Kidney (tissue), 14 donors: Measurements from ENCODE around the gene TNFAIP3. TPM values are rescaled to one million over a fixed set of nuclear protein-coding genes. Genes with fewer than 3 reads are reported as not detected.
"Not testable (repeated sequence)": the region's sequence is repeated elsewhere in the genome, so short reads cannot be mapped to it uniquely, and the experiment has no call there.

Source experiments
- DNase-seq, 5 donors: peaks; one replicate each; pipeline ENCODE4 v3.0.0-alpha.2; 2013 to 2020
- FAIRE-seq: peaks from 2 replicates; lab custom pipeline; 2012; peaks lifted over from hg19 to GRCh38; lab: Jason Lieb, UNC
- H3K27ac ChIP-seq, 2 donors: one replicate each; pipeline ENCODE4 v1.7.0; 2013; ENCODE audit warnings: low read depth in 2 of 2, low read length in 2 of 2, inconsistent platforms in 1 of 2
- H3K27me3 ChIP-seq: one replicate; pipeline ENCODE4 v1.7.1; 2013; ENCODE audit warnings: low read length, inconsistent platforms; ENCODE audit not compliant: control insufficient read depth, insufficient read depth
- H3K36me3 ChIP-seq, 3 donors: one replicate each; pipeline versions ENCODE4 v1.7.0 to v1.7.1; 2013; ENCODE audit warnings: low read length in 3 of 3, control low read depth in 1 of 3, inconsistent platforms in 1 of 3; ENCODE audit not compliant: insufficient read depth in 3 of 3, control insufficient read depth in 2 of 3
- H3K4me1 ChIP-seq, 3 donors: one replicate each; pipeline versions ENCODE4 v1.7.0 to v1.7.1; 2013; ENCODE audit warnings: low read length in 3 of 3, inconsistent platforms in 1 of 3, low read depth in 1 of 3; ENCODE audit not compliant: control insufficient read depth in 2 of 3, insufficient read depth in 2 of 3
- H3K4me3 ChIP-seq, 3 donors: one replicate each; pipeline versions ENCODE4 v1.7.0 to v1.8.1; 2013; ENCODE audit warnings: low read length in 3 of 3, control low read depth in 1 of 3, inconsistent platforms in 1 of 3
- H3K9ac ChIP-seq, 3 donors: one replicate each; pipeline versions ENCODE4 v1.7.0 to v1.7.1; 2013; ENCODE audit warnings: low read length in 3 of 3, control low read depth in 1 of 3, inconsistent platforms in 1 of 3
- H3K9me3 ChIP-seq, 3 donors: one replicate each; pipeline versions ENCODE4 v1.7.0 to v1.7.1; 2013; ENCODE audit warnings: low read length in 3 of 3, control low read depth in 1 of 3, inconsistent platforms in 1 of 3; ENCODE audit not compliant: control insufficient read depth in 2 of 3, insufficient read depth in 1 of 3
- intact Hi-C: fragments of 100-400 bp; cut with DNase I; formaldehyde crosslinking; loops from one replicate; pipeline ENCODE4 v1.11.1; 2022
- polyA plus RNA-seq: library from polyadenylated mRNA; stranded (reverse); fragments of 350-450 nt; fragmentation: Illumina TruSeq; extraction: RNeasy Lipid Tissue Mini Kit (QIAGEN cat#74804); gene quantifications from one replicate; pipeline ENCODE4 v1.2.3, GENCODE V29; 2014; ENCODE audit warnings: low read depth, low replicate concordance; ENCODE audit not compliant: insufficient read depth
- total RNA-seq: library from RNA; stranded (reverse); fragmentation: NEBNext Ultra II Directional; extraction: Animal tissue kit (Norgen Biotek cat#: 25700); gene quantifications from one replicate; pipeline ENCODE4 v1.2.1, GENCODE V29; 2021
- TF ChIP-seq, protein P1 (sequence below): IDR thresholded peaks from 3 replicates; pipeline ENCODE4 v1.5.1; 2012; ENCODE audit warnings: mild to moderate bottlenecking, moderate library complexity, borderline replicate concordance; ENCODE audit not compliant: insufficient read depth; ENCODE audit errors: extremely low read depth
- donor health status: control.
- donor health status: control.
- donor health status: control.
- donor health status: control.
- donor health status: control.
- donor health status: DM: yes; HTN: yes; CAD: no.
- donor health status: Normal renal cell carcinoma (clear cell type).

The TNFAIP3 gene
- total and polyA plus RNA-seq, 2 donors from 2014 or later = 2.8 to 52.6 TPM

DNA sequence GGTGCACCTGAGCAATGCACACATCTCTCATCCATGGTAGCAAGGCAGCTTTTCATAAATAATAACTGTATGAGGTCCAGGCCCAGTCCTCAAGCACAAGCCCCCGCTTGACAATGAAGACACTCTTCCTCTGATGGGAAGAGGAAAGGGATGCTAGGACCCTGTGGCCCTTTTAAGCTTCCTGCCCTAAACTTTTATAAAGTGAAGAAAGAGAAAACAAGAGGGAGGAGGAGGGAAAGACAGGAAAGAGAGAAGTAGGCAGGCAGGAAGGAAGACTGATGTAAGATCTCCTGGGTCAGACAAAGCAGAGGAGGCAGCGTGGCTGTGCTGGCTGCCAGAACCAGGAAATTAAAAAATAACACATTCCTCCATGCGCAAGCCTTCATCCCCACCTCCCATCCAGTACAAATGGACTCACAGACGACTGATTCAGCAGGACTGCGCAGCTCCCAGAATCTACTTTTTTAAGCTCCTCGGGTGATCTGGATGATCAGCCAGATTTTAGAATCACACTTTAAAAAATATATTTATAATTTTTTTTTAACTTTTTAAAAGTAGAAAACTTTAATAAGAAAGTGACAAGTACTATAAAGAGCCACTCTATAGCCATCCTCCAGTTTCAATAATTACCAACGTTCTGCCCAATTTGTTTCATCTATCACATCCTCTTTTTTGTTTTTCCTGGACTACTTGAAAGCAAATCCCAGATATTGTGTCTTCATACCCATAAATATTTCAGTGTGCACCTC lies 16.5 kb downstream of the TNFAIP3 start:
- no peak overlapping the region for H3K9ac ChIP-seq
- no peak overlapping the region for H3K4me3 ChIP-seq
- H3K27me3 ChIP-seq = no peaks in the 10 kb centered on the region
- H3K9me3 ChIP-seq = no peaks in the 10 kb centered on the region
- no peaks in the 10 kb centered on the region for H3K4me1 ChIP-seq
- H3K27ac ChIP-seq = no peak overlapping the region
- TF ChIP-seq, protein P1, sequence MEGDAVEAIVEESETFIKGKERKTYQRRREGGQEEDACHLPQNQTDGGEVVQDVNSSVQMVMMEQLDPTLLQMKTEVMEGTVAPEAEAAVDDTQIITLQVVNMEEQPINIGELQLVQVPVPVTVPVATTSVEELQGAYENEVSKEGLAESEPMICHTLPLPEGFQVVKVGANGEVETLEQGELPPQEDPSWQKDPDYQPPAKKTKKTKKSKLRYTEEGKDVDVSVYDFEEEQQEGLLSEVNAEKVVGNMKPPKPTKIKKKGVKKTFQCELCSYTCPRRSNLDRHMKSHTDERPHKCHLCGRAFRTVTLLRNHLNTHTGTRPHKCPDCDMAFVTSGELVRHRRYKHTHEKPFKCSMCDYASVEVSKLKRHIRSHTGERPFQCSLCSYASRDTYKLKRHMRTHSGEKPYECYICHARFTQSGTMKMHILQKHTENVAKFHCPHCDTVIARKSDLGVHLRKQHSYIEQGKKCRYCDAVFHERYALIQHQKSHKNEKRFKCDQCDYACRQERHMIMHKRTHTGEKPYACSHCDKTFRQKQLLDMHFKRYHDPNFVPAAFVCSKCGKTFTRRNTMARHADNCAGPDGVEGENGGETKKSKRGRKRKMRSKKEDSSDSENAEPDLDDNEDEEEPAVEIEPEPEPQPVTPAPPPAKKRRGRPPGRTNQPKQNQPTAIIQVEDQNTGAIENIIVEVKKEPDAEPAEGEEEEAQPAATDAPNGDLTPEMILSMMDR = no peak
- intact Hi-C loops = no loop called here
- FAIRE-seq = no peak
- peak in 1 of 5 donors; percentile 18 for DNase-seq
- peaks cover 2 to 19% (median 15%) of the 10 kb centered on the region in 3 donors for H3K36me3 ChIP-seq

DNA sequence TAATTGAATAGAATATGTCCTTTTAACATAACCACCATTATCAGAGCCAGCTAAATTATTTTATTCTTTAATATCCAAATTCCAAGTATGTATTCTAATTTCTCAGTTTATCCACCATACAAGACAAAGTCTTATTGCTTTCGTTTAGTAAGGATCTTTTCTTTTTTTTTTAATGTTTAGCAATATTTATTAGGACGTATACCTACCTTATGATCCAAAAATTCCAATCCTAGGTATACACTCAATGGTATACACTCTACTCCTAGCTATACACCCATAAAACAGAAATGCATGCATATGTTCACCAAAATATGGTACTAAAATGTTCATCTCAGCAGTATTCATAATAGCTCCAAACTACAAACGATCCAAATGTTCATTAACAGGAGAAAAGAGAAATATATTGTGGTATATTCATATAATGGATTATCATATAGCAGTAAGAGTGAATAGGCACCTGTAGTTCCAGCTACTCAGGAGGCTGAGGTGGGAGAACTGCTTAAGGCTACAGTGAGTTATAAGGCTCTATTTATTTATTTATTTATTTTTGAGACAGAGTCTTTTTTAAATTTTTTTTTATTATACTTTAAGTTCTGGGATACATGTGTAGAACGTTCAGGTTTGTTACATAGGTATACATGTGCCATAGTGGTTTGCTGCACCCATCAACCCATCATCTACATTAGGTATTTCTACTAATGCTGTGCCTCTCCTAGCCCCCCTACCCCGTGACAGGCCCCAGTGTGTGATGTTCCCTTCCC lies 17.3 kb downstream of the TNFAIP3 start:
- Histone ChIP-seq H3K4me1 (no peaks in the 10 kb centered on the region), H3K9me3 (no peaks in the 10 kb centered on the region), H3K9ac (no peak overlapping the region), H3K27ac (no peak overlapping the region), H3K36me3 (peaks cover 2 to 15% (median 13%) of the 10 kb centered on the region in 3 donors), H3K27me3 (no peaks in the 10 kb centered on the region), H3K4me3 (no peak overlapping the region)
- FAIRE-seq (no peak), DNase-seq (no peak)
- TF ChIP-seq, protein P1 = no peak
- intact Hi-C loops = no loop called here

DNA sequence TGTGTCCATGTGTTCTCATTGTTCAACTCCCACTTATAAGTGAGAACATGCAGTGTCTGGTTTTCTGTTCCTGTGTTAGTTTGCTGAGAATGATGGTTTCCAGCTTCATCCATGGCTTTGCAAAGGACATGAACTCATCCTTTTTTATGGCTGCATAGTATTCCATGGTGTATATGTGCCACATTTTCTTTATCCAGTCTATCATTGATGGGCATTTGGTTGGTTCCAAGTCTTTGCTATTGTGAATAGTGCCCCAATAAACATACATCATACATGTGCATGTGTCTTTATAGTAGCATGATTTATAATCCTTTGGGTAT lies 17.8 kb downstream of the TNFAIP3 start:
- H3K4me1 ChIP-seq, H3K9me3 ChIP-seq, DNase-seq, H3K9ac ChIP-seq, H3K4me3 ChIP-seq, H3K27me3 ChIP-seq, H3K27ac ChIP-seq, intact Hi-C loops, FAIRE-seq: not testable (repeated sequence)
- H3K36me3 ChIP-seq = peaks cover 2 to 15% (median 13%) of the 10 kb centered on the region in 3 donors

DNA sequence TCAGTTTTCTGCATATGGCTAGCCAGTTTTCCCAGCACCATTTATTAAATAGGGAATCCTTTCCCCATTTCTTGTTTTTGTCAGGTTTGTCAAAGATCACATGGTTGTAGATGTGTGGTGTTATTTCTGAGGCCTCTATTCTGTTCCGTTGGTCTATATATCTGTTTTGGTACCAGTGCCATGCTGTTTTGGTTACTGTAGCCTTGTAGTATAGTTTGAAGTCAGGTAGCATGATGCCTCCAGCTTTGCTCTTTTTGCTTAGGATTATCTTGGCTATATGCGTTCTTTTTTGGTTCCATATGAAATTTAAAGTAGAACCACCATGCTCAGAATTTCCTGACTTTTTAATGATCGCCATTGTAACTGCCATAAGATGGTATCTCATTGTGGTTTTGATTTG lies 19.2 kb downstream of the TNFAIP3 start:
- H3K9me3 ChIP-seq, intact Hi-C loops, H3K27ac ChIP-seq, FAIRE-seq, H3K36me3 ChIP-seq, H3K4me3 ChIP-seq, H3K9ac ChIP-seq, H3K4me1 ChIP-seq, DNase-seq, H3K27me3 ChIP-seq: not testable (repeated sequence)
